Measurements from ENCODE around the gene MRPL53. TPM values are rescaled to one million over a fixed set of nuclear protein-coding genes. Genes with fewer than 3 reads are reported as not detected.

MRPL53 gene
- total and polyA plus RNA-seq, 2 of the 13 experiments (the other 11 are each of a cell fraction or from before 2014, with no cell fraction given), result 34.3 to 51.9 TPM

- TF ChIP-seq HBP1 (CRISPR knock-in tag; IDR thresholded peaks at IDR 0.05; ENCODE audit: low read depth) (no peak), FOXC1 (CRISPR knock-in tag; IDR thresholded peaks at IDR 0.05; ENCODE audit: borderline replicate concordance) (no peak; the same call in 1 of the 2 replicates), CCAR2 (optimal IDR thresholded peaks at IDR 0.05; ENCODE audit: low read depth, low read length) (no peak), ZNF740 (CRISPR knock-in tag; IDR thresholded peaks at IDR 0.05) (no peak), SP5 (CRISPR knock-in tag; IDR thresholded peaks at IDR 0.05; ENCODE audit: borderline replicate concordance, low read depth) (no peak), ADNP (CRISPR knock-in tag; IDR thresholded peaks at IDR 0.05) (no peak), TBX3 (IDR thresholded peaks at IDR 0.05; ENCODE audit: borderline replicate concordance) (no peak), ZNF850 (CRISPR knock-in tag; conservative IDR thresholded peaks at IDR 0.05) (no peak), HDAC1 (CRISPR knock-in tag; IDR thresholded peaks at IDR 0.05) (no peak; the same call in 1 of the 2 replicates), BRD4 (CRISPR knock-in tag; IDR thresholded peaks at IDR 0.05) (no peak), SMYD3 (CRISPR knock-in tag; IDR thresholded peaks at IDR 0.05) (no peak), ZBTB7B (CRISPR knock-in tag; IDR thresholded peaks at IDR 0.05) (no peak; the same call in 1 of the 2 replicates), FOXK2 (IDR thresholded peaks at IDR 0.05) (no peak), POLR2AphosphoS2 (IDR thresholded peaks at IDR 0.05; ENCODE audit: low read depth, low read length) (no peak), ARNT (IDR thresholded peaks at IDR 0.05) (no peak), ZMAT3 (CRISPR knock-in tag; conservative IDR thresholded peaks at IDR 0.05) (no peak), ZNF335 (CRISPR knock-in tag; IDR thresholded peaks at IDR 0.05) (no peak), ZNF367 (CRISPR knock-in tag; IDR thresholded peaks at IDR 0.05; ENCODE audit: borderline replicate concordance) (no peak), ZNF782 (CRISPR knock-in tag; IDR thresholded peaks at IDR 0.05; ENCODE audit: borderline replicate concordance) (peak; percentile 45; the same call in 1 of the 2 replicates), GABPB1 (CRISPR knock-in tag; IDR thresholded peaks at IDR 0.05) (no peak), ZFP90 (CRISPR knock-in tag; IDR thresholded peaks at IDR 0.05; ENCODE audit: borderline replicate concordance) (0 out of 2 replicates have a peak, but pooled peaks have one; percentile 32), MXD1 (CRISPR knock-in tag; IDR thresholded peaks at IDR 0.05) (peak; percentile 34; the same call in 1 of the 2 replicates), ZSCAN9 (CRISPR knock-in tag; IDR thresholded peaks at IDR 0.05; ENCODE audit: borderline replicate concordance) (no peak)
- TF ChIP-seq, protein P1, sequence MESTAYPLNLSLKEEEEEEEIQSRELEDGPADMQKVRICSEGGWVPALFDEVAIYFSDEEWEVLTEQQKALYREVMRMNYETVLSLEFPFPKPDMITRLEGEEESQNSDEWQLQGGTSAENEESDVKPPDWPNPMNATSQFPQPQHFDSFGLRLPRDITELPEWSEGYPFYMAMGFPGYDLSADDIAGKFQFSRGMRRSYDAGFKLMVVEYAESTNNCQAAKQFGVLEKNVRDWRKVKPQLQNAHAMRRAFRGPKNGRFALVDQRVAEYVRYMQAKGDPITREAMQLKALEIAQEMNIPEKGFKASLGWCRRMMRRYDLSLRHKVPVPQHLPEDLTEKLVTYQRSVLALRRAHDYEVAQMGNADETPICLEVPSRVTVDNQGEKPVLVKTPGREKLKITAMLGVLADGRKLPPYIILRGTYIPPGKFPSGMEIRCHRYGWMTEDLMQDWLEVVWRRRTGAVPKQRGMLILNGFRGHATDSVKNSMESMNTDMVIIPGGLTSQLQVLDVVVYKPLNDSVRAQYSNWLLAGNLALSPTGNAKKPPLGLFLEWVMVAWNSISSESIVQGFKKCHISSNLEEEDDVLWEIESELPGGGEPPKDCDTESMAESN (CRISPR knock-in tag; conservative IDR thresholded peaks at IDR 0.05), result no peak
- TF ChIP-seq, protein P2, sequence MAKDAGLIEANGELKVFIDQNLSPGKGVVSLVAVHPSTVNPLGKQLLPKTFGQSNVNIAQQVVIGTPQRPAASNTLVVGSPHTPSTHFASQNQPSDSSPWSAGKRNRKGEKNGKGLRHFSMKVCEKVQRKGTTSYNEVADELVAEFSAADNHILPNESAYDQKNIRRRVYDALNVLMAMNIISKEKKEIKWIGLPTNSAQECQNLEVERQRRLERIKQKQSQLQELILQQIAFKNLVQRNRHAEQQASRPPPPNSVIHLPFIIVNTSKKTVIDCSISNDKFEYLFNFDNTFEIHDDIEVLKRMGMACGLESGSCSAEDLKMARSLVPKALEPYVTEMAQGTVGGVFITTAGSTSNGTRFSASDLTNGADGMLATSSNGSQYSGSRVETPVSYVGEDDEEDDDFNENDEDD (CRISPR knock-in tag; IDR thresholded peaks at IDR 0.05; ENCODE audit: borderline replicate concordance), result no peak
- TF ChIP-seq, protein P3, sequence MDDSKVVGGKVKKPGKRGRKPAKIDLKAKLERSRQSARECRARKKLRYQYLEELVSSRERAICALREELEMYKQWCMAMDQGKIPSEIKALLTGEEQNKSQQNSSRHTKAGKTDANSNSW (CRISPR knock-in tag; IDR thresholded peaks at IDR 0.05; ENCODE audit: borderline replicate concordance), result no peak
These were observed 24.7 kb upstream of the MRPL53 start (continued) for GRCh38 chr2:74496997-74497776.

Measured in HepG2 (cell line).